HG02798 (cell line): Measurements from ENCODE around the gene STMP1.
"Not testable (repeated sequence)": the region's sequence is repeated elsewhere in the genome, so short reads cannot be mapped to it uniquely, and the experiment has no call there.

Experiments used
- ATAC-seq: cut with Tn5 transposase; IDR thresholded peaks from one replicate; pipeline ENCODE4 v1.9.1; 2021; ENCODE audit warnings: mild to moderate bottlenecking; ENCODE audit not compliant: unreplicated experiment, poor library complexity

Gene STMP1

GRCh38 chr7:135662373-135663114 is at the start of gene STMP1:
Gene STMP1, plus strand, starts transcription at chr7:135662514.
- peak; percentile 93 for ATAC-seq

- no peak for ATAC-seq
Measured at GRCh38 chr7:135616136-135616535, 46.2 kb upstream of the STMP1 start.

- ATAC-seq = no peak
Measured at GRCh38 chr7:135617781-135618180, 44.5 kb upstream of the STMP1 start.

- ATAC-seq = no peak
Measured at GRCh38 chr7:135618510-135618909, 43.8 kb upstream of the STMP1 start.

GRCh38 chr7:135620447-135620846 is 41.9 kb upstream of the STMP1 start:
- ATAC-seq = no peak

GRCh38 chr7:135620980-135621850 is 41.1 kb upstream of the STMP1 start:
- no peak for ATAC-seq

- ATAC-seq = no peak
Measured at GRCh38 chr7:135634191-135634878, 28.0 kb upstream of the STMP1 start.

- ATAC-seq = not testable (repeated sequence)
Measured at GRCh38 chr7:135639690-135640089, 22.6 kb upstream of the STMP1 start.

GRCh38 chr7:135644154-135644553 is 18.2 kb upstream of the STMP1 start:
- no peak for ATAC-seq

GRCh38 chr7:135644729-135645128 is 17.6 kb upstream of the STMP1 start:
- ATAC-seq = no peak

GRCh38 chr7:135645296-135645904 is 16.9 kb upstream of the STMP1 start:
- peak; percentile 49 for ATAC-seq

- no peak for ATAC-seq
Measured at GRCh38 chr7:135647755-135648154, 14.6 kb upstream of the STMP1 start.

GRCh38 chr7:135648235-135648634 is 14.1 kb upstream of the STMP1 start:
- ATAC-seq = no peak

GRCh38 chr7:135650831-135651573 is 11.3 kb upstream of the STMP1 start:
- ATAC-seq = no peak

GRCh38 chr7:135653340-135654080 is 8.8 kb upstream of the STMP1 start:
- ATAC-seq = no peak

- no peak for ATAC-seq
Measured at GRCh38 chr7:135658564-135658963, 3.8 kb upstream of the STMP1 start.

- no peak for ATAC-seq
Measured at GRCh38 chr7:135659159-135659846, 3.0 kb upstream of the STMP1 start.

- ATAC-seq = peak; percentile 8
Measured at GRCh38 chr7:135661311-135662122, 797 bp upstream of the STMP1 start.
